Stimulated activated CD4-positive, alpha-beta T cell treated with anti-CD3 and anti-CD28 coated beads, Interleukin-2, amount 100 ng/mL, for 24 hours (primary cell): Measurements from ENCODE around the gene ERRFI1.
A peak's percentile ranks its signal among the peaks of the same experiment; 100 is the strongest.

ENCODE experiments used
- DNase-seq, 2 donors: peaks; one replicate each; pipeline ENCODE4 v3.0.0-alpha.2; 2020

Gene ERRFI1

DNA sequence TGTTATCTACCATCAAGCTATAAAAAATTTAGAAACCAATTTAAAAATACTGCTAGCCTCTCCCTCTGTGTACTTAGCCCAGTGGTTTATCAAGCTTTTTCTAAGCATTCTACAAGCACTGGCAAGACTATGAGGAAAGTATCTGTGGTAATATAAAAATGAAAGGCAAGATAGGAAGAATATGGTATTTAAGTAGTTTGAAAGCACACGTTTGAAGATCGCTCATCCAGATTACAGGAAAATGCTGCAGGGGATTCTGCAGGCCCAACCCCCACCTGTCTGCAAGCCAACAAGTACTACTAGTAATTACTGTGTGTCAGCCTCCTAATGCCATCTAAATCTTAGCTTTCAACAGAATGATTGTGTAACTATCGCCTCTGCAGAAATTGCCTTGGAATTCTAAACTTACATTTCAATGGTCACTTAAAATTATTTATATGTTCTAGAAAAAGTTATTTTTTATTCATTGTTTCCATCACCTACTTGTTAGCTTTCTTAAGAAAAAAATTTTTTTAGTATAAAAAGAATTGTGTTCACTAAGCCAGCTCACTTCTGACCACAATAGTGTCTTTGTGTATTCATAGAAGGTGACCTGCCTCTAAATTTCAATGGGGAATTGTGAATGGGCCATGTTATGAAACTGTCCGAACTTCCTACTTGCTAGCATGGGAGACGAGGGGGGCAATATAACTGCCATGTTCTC, 8.5 kb downstream of the ERRFI1 start:
- no peak for DNase-seq

DNA sequence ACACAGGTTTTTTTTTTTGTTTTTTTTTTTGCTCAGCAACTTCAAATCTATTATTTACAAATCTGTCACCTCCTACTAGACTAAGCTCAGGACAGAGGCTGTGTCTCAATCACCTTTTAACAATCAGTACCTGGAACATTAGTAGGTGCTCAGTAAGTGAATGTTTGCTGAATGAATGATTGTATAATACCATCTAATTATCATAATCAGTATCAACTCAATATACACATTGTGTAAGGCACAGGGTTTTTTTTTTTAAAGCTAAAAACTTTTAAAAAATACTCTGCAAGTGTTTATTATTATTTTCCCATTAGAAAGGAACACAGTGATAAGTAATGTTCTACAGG, 9.2 kb downstream of the ERRFI1 start:
- DNase-seq, result no peak

DNA sequence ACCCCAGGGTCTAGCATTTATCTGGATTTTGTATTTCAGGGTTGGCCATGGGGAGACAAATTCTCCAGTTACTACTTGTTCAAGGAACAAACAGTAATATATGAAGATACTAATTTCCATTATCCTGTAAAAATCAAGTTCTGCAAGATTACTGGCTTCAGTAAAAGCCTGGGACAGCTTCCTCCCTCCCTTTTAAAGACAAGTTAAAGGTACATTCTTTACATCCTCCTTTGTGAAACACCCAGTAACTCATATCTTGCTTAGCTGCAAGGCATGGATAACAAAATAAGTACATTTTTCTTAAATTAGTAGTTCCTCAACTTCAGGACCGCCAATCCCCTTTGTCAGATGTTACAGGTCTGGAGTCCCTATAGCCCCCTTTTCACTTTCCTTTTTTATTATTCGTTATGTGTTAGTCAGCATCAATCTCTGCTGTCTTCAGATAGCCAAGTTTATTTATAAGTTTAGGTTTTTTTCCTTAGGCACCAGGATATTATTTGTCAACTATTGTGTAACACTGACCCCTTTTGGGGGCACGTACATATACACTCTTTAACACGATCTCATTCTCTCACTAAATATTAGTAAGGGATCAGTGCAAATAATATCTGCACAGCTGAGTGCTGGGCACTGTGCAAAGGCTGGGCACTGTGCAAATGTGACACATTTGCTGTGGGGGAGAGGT, 9.8 kb downstream of the ERRFI1 start:
- DNase-seq, result no peak

DNA sequence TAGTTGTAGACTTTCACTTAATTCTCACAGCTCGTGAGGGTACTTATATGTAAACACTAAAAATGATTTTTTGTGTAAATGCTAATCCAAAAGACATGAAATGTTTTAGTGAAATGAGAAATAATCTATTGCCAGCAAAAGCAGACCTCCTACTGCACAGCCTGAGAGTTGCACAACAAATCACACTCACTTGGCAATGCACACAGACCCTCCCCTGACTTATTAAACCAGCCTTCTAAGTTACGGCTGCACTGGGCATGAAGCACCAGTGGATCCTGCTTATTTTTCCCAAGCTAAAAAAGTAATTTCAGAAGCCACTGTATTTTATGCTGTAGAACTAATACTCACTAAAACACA, 10.3 kb downstream of the ERRFI1 start:
- no peak for DNase-seq

DNA sequence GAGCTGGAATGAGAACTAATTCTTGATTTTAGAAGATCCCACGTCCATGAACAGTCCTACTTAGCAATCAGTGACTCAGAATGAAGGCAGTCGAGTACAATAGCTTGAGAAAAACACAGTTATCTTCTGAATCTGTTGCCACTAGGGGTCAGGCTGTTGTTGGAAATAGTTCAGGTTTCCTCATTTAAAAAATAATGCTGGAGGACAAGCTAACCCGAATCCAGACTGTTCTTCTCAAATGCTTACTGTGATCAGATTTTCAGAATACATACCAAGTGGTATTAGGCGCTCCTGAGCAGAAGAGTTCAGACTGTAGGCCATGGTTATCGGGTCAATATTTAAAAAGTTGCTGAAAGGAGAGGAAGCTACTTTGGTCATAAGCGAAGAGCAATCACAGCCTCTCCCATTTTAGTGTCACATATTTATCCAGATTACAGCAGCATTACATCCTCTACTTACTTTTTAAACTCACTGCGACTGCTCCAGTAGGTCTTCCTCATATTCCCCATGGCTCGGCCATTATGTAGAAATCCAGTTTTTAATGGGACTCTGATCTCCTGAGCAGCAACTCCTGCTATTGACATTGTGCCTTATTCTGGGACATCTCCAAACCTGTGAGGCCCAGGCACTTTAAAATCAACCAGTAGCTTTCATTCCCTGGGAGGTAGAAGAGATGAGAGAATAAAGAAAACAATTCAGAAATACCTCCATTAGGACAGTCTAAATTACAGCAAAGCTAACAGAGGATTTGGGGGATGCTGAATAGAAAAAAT, 10.9 kb downstream of the ERRFI1 start:
- peak in 1 of 2 donors; percentile 27 for DNase-seq

DNA sequence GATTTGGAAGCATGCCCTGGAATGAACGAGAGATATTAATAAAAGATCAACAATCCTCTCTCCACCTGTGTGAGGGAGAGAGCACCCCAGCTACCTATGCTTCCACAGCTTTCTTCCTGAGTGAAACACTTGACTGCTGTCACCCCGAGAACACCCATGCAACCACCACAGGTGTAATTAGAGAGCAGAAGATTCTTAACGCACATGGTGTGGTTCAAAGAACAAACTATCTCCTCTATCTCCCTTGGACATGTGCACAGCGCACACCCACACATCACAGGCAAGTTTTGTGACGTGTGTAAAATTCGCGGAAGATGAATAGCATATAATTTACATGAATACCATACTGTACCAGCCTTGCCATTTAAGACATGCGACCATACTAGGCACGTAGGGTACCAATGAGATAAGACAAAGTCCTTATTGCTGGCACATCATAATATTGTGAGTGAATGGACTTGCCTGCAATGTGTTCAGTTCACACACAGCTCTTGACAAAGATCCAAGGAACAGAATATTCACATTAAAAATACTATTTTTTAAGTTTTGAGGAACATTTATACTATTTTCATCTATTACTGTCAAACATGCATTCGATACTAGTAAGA, 11.6 kb downstream of the ERRFI1 start:
- no peak for DNase-seq

DNA sequence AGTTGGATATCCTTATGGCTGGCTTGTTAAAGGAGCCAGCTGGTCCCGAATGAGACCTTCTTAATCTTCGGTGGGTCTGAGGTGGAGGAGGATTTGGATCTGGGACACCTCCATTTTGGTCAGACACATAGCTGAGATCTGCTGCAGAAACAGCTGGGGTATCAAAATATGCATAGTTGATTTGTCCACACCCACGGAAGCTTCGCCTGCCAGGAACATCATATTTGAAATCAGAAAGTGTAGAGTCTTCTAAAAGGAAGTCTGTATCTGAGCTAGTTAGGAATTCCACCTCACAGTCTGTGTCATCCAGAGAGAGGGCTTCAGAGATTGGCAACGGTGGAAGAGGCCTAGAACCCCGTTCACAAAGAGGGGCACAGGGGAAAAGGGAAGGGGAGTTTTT, 12.3 kb downstream of the ERRFI1 start:
- DNase-seq, result no peak

DNA sequence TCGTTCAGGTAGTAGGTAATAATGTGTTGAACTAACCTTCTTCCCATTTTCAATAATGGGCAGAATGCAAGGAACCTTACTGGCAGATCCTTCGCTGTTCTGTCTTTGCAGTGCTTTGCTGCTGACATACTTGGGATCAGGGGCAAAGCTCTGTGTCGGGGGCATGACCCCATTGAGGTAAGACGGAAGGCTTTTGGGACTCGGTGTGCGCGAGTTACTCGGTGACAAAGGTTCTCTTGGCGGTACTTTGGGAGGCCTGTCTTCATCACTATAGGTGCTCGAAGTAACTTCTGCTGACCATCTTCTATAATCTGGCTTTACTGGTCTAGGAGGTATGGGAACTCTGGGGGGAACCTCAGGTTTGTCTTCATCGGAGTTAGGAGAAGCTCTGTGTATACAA, 12.7 kb downstream of the ERRFI1 start:
- no peak for DNase-seq

DNA sequence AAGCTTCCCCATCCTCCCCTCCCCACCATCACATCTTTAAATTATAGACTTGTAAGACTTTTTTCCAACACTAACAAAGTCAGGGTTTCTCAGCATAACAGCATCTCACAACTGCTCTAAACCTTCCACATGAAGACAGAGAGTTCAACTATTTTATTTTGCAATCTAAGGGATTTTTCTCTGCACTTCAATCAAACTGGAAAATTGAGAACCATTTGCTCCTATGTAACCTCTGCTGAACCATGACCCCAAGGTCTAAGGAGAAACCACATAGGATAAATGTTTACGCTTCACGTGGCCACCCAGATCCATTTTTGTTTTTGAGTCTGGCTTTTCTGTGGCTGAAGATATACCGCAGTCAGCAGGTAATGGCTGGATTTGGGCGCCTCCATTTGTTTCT, 13.2 kb downstream of the ERRFI1 start:
- DNase-seq, result no peak

DNA sequence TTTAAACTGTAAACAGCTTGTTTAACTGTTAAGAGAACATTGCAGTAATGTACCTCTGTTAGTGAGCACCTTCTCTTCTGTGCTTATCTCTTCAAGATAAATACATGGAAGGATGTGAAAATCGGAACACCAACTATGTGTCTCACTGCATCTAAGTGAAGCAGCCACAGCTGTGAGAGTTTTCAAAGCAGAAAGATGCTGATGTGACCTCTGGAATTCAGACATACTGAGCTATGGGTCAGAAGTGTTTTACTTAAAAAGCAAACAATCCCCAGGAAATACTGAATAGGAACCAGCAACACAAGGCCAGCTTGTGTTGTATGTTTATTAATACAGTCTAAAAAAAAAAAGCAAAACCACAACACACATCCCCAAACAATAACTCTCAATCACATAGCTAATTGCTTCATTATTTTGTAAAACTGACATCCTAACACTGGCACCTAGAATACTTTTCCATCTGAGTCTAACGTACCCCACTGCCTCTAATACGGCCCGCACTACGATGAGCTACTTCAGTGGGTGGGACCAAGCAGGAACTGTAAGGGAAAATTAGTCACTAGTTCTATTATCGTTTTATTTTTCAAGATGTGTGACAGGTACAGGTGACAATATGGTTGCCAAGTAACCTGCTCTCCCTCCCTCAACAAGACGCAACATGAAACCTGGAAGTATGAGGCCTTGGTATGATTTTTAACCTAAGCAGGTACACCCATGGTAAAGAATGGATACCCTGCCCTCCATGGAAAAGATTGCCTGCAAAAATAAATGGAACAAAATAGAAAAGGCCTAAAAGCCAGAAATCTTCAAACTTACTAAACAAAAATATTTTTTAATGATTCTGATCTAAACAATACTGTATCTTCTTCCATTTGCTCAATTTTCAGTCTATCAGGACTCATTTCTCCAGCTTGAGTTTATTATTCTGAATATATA, 13.9 kb downstream of the ERRFI1 start:
- DNase-seq, result no peak

DNA sequence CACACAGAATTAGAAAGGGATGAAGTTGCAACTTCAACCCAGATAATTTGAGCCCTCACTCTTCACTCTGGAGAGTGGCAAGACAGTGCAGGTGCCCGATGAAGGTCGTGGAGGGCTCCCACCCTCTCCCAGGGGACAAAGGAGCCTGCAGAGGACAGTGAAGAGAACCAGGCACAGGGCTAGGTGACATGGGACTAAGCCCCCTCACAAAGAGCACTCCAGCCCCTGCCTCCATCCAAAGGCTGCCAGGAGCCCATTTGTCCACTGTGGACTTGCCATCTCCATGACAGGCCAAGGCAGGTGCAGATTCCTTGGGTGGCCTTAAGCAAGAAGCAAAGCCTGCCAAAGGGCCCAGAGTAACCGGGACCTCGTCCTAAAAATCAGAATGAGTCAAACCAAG, 15.1 kb downstream of the ERRFI1 start:
- DNase-seq, result no peak

DNA sequence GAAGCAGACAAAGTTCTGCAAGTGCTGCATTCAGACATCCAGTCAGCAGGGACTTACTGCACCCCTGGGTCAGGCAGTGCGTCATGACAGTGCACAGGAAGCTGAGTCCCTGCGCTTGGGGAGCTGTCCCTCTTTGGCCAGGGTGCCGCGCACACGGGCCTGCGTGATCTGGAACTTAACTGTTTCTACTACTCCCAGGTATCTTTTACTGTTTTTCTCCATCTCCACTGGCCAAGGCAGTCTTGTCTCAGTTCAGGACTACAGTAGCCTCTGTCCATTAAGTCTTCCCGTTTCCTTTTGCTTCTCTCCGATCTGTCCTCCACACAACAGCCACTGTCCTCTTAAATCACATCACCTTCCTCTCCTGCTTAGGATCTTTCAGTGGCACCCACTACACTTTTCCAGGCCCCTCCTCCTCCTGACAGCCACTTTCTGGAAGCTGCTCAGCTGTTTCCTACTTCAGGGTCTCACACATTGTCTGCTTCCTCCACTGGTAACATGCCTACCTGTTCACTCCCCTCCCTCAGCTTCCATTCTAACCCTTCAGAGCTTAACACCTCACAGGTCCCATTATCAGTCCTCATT, 15.9 kb downstream of the ERRFI1 start:
- DNase-seq, result no peak

DNA sequence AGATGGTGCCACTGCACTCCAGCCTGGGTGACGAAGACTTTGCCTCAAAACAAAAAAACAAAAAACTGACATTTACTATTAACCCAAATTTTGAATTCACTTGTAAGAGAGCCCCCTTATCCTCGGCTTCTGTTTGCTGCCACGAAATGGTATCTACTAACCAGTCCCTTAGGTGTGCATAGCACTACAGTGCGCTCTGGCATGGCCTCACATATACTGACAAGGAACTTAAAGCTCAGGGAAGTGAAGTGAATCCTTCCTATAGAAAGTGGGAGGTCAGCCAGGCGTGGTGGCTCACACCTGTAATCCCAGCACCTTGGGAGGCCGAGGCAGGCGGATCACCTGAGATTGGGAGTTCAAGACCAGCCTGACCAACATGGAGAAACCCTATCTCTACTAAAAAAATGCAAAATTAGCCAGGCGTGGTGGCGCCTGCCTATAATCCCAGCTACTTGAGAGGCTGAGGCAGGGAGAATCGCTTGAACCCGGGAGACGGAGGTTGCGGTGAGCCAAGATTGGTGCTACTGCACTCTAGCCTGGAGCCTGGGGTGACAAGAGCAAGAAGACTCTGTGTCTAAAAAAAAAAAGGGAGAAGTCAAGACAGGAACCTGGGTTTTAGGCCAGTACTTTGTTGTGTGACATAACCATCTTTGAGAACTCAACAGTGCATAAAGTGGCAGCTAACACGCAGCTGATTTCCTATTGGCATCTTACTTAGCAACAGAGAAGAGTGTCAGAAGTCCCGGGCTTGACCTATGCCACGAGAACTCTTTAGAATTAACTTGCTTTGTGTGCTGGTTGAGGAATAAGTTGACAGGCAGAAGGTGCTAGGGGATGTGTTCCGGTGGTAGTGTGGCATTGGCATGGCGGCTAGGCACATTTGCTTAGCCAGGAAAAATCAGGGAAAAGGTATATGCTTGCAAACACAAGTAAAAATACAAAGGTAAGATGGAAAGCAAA, 16.8 kb downstream of the ERRFI1 start:
- DNase-seq, result no peak

DNA sequence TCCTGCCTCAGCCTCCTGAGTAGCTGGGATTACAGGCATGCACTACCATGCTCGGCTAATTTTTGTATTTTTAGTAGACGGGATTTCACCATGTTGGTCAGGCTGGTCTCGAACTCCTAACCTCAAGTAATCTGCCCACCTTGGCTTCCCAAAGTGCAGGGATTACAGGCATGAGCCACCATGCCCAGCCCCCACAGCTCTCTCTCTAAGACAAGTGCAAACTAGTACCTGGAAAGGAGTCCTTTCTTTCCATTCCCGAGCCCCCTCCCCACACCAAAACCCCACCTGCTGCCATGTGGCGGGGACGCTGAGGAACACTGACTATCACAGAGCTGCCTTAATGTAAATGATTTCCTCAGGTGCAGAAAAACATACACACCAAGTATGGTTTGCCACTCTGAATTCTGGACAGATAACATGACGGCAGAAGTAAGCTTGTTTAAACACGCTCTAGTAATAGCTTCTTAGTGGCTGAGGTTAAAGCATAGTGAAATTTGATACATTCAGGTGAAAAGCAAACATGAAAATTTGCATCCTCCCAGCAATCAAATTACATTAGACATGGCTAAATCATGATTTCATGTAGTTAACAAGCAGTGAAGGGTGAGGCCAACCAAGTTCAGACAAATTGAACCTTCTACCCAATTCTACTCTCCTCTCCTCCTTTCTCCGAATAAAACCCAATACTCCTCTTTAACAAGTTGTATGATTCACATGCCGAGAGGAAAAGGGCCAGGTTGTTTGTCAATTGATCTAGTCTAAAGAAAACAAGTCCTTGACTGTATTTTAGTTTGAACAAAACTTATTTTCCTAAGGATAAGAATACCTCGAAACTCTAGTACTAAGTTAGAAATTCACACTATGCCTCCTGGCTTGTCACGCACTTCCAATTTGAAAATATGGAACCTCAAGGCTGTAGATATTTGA, 19.8 kb downstream of the ERRFI1 start:
- no peak for DNase-seq

DNA sequence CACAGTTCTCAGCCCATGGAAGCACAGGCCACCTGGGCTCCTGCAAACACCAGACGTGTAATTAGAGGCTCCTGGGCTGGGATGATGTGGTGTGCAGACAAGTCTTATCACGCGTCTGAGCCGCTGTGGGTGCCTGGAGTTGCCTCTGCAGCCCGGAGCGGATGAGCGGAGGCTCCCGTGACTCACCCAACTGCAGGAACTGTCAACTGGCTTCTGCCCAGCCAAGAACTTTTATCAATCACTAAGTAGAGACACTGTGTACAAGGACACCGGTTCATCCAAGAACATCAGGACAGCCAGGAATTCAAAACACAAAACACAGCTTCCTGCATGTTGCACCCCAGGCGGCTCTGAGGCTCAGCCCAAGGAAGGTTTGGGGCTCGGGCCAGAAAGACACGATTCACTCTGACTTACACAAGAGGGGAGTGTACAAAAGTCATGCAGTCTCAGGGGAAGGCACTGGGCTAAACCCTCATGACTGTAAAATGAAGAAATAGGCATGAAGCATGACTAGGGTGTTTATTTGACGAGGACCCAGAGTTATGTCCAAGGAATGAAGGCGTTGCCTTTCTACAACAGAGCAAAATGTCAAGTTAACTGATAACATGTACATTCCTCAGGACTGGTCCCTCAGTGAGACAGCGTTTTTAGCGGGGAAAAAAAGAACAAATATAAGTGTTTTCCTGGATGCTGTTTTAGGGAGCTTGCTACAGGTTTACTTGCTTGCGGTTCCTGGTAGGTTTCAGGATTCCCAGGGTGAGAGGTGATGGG, 21.1 kb downstream of the ERRFI1 start:
- no peak for DNase-seq

DNA sequence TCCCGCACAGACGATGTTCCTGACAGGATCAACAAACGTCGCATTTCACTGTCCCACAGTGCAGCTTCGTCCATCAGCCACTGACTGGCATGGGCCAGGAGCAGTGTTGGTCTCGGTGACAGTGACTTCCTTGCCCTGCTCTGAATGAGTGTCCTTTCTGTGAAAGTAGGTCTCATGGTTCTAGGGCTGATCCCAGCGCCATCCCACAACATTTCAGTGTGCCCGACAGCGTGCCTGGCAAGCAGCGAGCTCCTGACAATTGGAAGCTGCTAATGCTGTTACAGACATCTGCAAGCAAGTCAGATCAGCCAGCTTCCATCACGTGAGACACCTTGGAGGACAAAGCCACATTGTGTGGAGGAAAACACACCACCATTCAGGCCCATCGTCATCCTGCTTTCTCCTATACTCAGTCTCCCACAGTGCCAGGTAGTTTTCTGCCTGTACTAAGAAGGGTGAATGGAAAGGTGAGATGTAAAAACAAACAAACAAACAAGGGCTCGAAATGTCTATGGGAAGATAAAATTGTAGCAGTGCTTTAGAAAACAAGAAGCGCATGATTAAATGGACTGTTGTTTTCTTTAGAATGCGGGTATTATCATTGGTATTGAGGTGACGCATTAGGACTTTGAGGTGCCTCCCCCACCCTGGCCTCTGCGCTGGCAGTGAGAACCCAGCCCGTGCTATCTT, 21.9 kb downstream of the ERRFI1 start:
- no peak for DNase-seq

DNA sequence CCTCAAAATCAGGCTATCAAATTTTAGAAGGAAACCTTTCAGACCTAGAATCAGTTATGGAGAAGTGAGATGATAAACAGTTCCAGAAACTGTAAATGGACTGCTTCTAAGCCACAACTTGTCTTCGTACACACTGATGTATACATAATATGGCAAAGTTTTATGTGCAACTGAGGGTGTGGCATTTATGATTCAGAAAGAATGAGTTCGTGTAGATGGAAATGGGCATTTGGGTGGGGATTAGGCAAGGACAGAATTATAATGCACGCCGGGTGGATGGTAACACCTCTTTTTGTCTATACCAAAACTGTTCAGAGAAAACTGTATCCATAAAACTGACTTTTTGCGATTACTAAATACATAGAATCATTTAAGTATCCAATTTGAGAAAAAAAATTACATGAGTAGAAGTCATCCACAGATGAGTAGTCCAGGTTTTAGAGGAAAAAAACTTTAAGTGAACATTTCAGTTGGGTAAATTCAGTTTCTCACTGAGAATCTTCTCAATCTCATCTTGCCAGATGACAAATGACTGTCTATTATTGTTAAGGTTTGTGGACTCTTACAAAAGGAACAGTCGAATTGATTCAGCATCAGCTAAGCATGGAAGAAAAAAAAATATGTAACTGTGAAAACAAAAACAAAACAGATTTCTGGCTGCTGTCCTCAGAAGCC, 22.5 kb downstream of the ERRFI1 start:
- DNase-seq, result no peak

DNA sequence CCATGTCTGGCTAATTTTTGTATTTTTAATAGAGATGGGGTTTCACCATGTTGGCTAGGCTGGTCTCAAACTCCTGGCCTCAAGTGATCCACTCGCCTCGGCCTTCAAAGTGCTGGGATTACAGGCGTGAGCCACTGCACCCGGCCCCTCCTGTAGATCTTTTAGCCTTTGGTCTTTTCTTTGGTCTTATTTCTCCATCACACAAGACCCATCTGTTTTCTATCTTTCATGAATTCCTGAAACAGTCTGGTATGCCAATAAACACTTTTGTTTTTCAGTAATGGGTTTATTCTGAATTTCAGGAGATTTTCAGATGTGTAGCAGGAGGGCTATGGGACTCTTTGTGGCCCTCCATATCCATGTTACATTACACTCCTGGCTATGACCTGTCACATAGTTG, 23.2 kb downstream of the ERRFI1 start:
- no peak for DNase-seq
